ENCODE results near the gene GRAP2. TPM values are rescaled to one million over a fixed set of nuclear protein-coding genes. Genes with fewer than 3 reads are reported as not detected.
"Not testable (repeated sequence)": the region's sequence is repeated elsewhere in the genome, so short reads cannot be mapped to it uniquely, and the experiment has no call there.

Gene GRAP2
- total and polyA plus RNA-seq, 4 donors: 1.9 to 6.9 (median 4.2) TPM

DNA sequence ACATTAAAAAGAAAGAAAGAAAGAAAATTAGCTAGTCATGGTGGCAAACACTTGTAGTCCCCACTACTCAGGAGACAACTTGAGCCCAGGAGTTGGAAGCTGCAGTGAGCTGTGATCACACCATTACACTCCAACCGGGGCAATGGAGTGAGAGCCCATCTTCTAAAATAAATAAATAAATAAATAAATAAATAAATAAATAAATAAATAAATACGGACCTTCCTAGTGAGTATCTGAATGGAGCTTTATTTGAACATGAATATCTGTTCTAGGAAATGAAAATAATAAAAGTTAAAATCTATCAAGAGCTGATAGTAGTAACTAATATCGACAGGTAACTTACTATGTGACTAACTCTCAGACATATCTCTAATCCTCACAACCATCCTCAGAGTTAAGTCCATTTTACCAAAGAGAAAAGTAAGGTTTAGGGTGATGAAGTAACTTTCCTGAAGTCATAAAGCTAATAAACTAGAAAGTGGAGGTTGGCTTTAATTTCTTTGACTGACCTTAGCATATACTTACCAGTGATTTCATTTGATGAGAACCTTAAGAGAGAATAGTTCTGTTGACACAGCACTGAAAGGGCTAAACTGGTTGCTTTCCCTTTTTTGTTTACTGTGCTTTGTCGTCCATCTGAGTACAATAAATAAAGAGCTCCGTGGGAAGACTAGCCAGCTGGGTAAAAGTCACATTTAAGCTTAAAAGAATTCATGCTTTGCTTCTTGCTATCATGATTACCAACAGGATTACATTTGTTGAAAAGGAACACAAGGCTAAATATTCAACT is 29.7 kb upstream of the GRAP2 start:
- no peaks in the 10 kb centered on the region for H3K36me3 ChIP-seq (ENCODE audit: control insufficient read depth in 4 of 4, insufficient read depth in 4 of 4, low read length in 4 of 4)
- 71 to 84% methylated on average over 5 of the region's 5 CpGs for WGBS, 2 donors
- TF ChIP-seq, protein P1, sequence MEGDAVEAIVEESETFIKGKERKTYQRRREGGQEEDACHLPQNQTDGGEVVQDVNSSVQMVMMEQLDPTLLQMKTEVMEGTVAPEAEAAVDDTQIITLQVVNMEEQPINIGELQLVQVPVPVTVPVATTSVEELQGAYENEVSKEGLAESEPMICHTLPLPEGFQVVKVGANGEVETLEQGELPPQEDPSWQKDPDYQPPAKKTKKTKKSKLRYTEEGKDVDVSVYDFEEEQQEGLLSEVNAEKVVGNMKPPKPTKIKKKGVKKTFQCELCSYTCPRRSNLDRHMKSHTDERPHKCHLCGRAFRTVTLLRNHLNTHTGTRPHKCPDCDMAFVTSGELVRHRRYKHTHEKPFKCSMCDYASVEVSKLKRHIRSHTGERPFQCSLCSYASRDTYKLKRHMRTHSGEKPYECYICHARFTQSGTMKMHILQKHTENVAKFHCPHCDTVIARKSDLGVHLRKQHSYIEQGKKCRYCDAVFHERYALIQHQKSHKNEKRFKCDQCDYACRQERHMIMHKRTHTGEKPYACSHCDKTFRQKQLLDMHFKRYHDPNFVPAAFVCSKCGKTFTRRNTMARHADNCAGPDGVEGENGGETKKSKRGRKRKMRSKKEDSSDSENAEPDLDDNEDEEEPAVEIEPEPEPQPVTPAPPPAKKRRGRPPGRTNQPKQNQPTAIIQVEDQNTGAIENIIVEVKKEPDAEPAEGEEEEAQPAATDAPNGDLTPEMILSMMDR (IDR thresholded peaks at IDR 0.05; ENCODE audit: control extremely low read depth, extremely low read depth): no peak
- no peaks in the 10 kb centered on the region for H3K9me3 ChIP-seq (ENCODE audit: control insufficient read depth in 4 of 4, insufficient read depth in 3 of 4, low read length in 3 of 4)
- no peak overlapping the region for H3K9ac ChIP-seq (ENCODE audit: insufficient read depth in 1 of 2, low read length in 2 of 2)
- H3K4me3 ChIP-seq: no peak overlapping the region
- H3K27me3 ChIP-seq (ENCODE audit: control insufficient read depth in 3 of 3, insufficient read depth in 3 of 3, low read length in 2 of 3): peaks cover 0 to 7% (median 2%) of the 10 kb centered on the region in 3 donors
- no peak for DNase-seq
- H3K4me1 ChIP-seq (ENCODE audit: control insufficient read depth in 5 of 5, insufficient read depth in 5 of 5, low read length in 5 of 5): no peaks in the 10 kb centered on the region
- H3K27ac ChIP-seq (ENCODE audit: low read depth in 1 of 2, low read length in 1 of 2): no peak overlapping the region
- ATAC-seq (ENCODE audit: insufficient read depth, low FRiP score): no peak

DNA sequence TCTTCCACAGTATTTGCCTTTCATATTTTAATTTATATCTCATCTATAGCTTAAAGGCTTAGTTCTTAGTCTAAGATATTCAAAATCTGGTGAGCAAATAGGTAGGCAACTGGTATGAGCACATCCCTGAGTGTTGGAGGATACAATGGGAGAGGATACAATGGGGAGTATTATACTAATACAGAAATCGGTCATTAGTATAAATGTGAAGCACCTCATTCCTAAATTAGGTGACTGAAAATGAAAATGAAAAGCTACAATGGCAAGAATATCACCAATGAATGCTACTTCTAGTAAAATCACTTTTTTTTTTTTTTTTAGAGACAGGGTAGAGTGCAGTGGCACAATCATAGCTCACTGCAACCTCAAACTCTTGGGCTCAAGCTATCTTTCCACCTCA is 28.3 kb upstream of the GRAP2 start:
- no peaks in the 10 kb centered on the region for H3K4me1 ChIP-seq (ENCODE audit: control insufficient read depth in 5 of 5, insufficient read depth in 5 of 5, low read length in 5 of 5)
- H3K27ac ChIP-seq (ENCODE audit: low read depth in 1 of 2, low read length in 1 of 2): no peak overlapping the region
- TF ChIP-seq, protein P1 (IDR thresholded peaks at IDR 0.05; ENCODE audit: control extremely low read depth, extremely low read depth): no peak
- no peak overlapping the region for H3K9ac ChIP-seq (ENCODE audit: insufficient read depth in 1 of 2, low read length in 2 of 2)
- H3K27me3 ChIP-seq (ENCODE audit: control insufficient read depth in 3 of 3, insufficient read depth in 3 of 3, low read length in 2 of 3): peaks cover 2 to 5% (median 5%) of the 10 kb centered on the region in 3 donors
- DNase-seq (no peak), ATAC-seq (ENCODE audit: insufficient read depth, low FRiP score) (no peak)
- no peaks in the 10 kb centered on the region for H3K36me3 ChIP-seq (ENCODE audit: control insufficient read depth in 4 of 4, insufficient read depth in 4 of 4, low read length in 4 of 4)
- no peaks in the 10 kb centered on the region for H3K9me3 ChIP-seq (ENCODE audit: control insufficient read depth in 4 of 4, insufficient read depth in 3 of 4, low read length in 3 of 4)
- WGBS, 2 donors: 79 to 98% methylated on average over 1 of the region's 1 CpG
- no peak overlapping the region for H3K4me3 ChIP-seq

DNA sequence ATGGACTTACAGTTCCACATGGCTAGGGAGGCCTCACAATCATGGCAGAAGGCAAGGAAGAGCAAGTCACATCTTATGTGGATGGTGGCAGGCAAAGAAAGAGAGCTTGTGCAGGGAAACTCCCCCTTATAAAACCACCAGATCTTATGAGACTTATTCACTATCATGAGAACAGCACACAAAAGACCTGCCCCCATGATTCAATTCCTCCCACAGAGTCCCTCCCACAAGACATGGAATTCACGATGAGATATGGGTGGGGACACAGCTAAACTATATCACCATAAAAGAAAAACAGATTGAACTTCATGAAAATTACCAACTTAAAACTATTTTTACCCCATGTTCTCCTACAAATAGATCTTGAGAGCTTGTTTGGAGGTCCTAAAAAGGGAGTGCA is 26.9 kb upstream of the GRAP2 start:
- WGBS, 2 donors: 43 to 95% methylated on average over 1 of the region's 1 CpG
- TF ChIP-seq, protein P1 (IDR thresholded peaks at IDR 0.05; ENCODE audit: control extremely low read depth, extremely low read depth): no peak
- Histone ChIP-seq H3K4me3 (no peak overlapping the region), H3K9ac (ENCODE audit: insufficient read depth in 1 of 2, low read length in 2 of 2) (no peak overlapping the region), H3K4me1 (ENCODE audit: control insufficient read depth in 5 of 5, insufficient read depth in 5 of 5, low read length in 5 of 5) (no peaks in the 10 kb centered on the region), H3K27me3 (ENCODE audit: control insufficient read depth in 3 of 3, insufficient read depth in 3 of 3, low read length in 2 of 3) (peaks cover 2 to 5% (median 5%) of the 10 kb centered on the region in 3 donors), H3K27ac (ENCODE audit: low read depth in 1 of 2, low read length in 1 of 2) (no peak overlapping the region), H3K36me3 (ENCODE audit: control insufficient read depth in 4 of 4, insufficient read depth in 4 of 4, low read length in 4 of 4) (no peaks in the 10 kb centered on the region), H3K9me3 (ENCODE audit: control insufficient read depth in 4 of 4, insufficient read depth in 3 of 4, low read length in 3 of 4) (no peaks in the 10 kb centered on the region)
- ATAC-seq (ENCODE audit: insufficient read depth, low FRiP score): no peak
- DNase-seq: no peak

DNA sequence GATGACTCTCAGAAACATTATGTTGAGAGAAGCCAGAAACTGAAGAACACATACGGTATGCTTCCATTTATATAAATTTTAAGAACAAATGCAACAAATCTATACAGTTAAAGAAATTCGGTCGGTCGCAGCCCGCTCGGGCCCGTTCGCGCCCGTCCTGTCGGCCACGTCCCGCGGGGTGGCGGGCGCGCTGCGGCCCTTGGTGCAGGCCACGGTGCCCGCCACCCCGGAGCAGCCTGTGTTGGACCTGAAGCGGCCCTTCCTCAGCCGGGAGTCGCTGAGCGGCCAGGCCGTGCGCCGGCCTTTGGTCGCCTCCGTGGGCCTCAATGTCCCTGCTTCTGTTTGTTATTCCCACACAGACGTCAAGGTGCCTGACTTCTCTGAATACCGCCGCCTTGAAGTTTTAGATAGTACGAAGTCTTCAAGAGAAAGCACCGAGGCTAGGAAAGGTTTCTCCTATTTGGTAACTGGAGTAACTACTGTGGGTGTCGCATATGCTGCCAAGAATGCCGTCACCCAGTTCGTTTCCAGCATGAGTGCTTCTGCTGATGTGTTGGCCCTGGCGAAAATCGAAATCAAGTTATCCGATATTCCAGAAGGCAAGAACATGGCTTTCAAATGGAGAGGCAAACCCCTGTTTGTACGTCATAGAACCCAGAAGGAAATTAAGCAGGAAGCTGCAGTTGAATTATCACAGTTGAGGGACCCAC is 25.6 kb upstream of the GRAP2 start:
- WGBS, 2 donors: 87 to 92% methylated on average over 31 to 41 of the region's 42 CpGs
- not testable (repeated sequence) for H3K9ac ChIP-seq (ENCODE audit: insufficient read depth in 1 of 2, low read length in 2 of 2); H3K4me1 ChIP-seq (ENCODE audit: control insufficient read depth in 5 of 5, insufficient read depth in 5 of 5, low read length in 5 of 5); H3K27ac ChIP-seq (ENCODE audit: low read depth in 1 of 2, low read length in 1 of 2); H3K4me3 ChIP-seq; DNase-seq; H3K27me3 ChIP-seq (ENCODE audit: control insufficient read depth in 3 of 3, insufficient read depth in 3 of 3, low read length in 2 of 3); ATAC-seq (ENCODE audit: insufficient read depth, low FRiP score); H3K9me3 ChIP-seq (ENCODE audit: control insufficient read depth in 4 of 4, insufficient read depth in 3 of 4, low read length in 3 of 4); H3K36me3 ChIP-seq (ENCODE audit: control insufficient read depth in 4 of 4, insufficient read depth in 4 of 4, low read length in 4 of 4)

All from lung (tissue), 12 donors.